Stimulated activated CD8-positive, alpha-beta memory T cell treated with anti-CD3 and anti-CD28 coated beads, Interleukin-7, amount 100 ng/mL, for 4 hours (primary cell): ENCODE results near the gene HOXD11.

Source experiments
- DNase-seq, 2 donors: peaks; one replicate each; pipeline ENCODE4 v3.0.0-alpha.2; 2020; ENCODE audit warnings: low read depth in 2 of 2

HOXD11 gene

DNA sequence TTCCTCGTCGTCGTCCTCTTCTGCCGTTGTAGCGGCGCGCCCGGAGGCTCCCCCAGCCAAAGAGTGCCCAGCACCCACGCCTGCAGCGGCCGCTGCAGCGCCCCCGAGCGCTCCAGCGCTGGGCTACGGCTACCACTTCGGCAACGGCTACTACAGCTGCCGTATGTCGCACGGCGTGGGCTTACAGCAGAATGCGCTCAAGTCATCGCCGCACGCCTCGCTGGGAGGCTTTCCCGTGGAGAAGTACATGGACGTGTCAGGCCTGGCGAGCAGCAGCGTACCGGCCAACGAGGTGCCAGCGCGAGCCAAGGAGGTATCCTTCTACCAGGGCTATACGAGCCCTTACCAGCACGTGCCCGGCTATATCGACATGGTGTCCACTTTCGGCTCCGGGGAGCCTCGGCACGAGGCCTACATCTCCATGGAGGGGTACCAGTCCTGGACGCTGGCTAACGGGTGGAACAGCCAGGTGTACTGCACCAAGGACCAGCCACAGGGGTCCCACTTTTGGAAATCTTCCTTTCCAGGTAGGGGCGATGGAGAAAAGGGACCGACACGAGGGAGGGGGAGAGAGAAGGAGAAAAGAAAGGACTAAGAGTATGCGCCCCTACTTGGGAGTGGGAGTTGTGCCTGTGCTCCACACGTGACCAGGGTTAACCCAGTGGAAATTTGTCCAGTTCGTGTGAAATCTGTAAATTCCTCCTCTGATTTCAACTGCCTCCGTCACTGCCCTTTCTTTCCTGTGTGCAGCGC, 13.8 kb upstream of the HOXD11 start:
- DNase-seq, result no peak

DNA sequence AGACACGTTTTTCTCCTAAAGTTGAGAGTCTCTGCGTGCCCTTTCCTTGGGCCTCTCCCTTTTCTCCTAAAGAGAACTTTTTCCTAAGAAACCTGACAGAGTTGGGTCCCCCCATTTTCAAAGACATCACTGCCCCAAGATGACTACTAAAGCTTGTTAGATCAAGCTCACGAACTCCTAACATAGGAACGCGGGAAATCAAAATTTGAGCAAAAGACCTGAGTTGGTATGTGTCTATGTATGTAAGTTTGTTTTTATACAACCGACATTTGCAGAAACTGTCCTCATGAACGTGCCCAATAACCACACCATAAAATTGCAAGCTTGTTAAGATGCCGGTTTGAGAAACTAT, 13.2 kb upstream of the HOXD11 start:
- no peak for DNase-seq

DNA sequence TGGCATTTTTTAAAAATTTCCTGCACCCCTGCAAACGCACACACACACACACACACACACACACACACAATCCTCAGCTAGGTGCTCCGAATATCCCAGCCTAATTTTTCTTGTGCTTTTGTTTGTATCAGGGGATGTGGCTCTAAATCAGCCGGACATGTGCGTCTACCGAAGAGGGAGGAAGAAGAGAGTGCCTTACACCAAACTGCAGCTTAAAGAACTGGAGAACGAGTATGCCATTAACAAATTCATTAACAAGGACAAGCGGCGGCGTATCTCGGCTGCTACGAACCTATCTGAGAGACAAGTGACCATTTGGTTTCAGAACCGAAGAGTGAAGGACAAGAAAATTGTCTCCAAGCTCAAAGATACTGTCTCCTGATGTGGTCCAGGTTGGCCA, 12.7 kb upstream of the HOXD11 start:
- DNase-seq, result no peak

DNA sequence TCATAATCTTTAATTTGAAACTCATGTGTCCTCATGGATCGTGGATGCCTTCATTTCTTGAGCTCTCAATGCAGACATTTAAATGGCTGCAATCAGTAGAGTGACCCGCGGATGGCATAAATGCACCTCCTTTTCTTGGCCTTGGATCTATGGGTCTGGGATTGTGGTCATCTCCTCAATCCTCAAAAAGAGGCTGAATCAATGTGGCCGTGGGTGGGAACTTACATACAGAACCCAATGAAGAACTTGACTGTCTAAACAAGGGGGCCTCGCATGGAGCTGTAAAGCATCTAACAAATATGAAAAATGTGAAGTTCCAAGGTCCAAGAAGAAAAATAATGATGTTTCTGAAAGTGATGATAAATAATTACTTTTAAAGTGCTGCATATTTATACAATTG, 11.7 kb upstream of the HOXD11 start:
- no peak for DNase-seq

DNA sequence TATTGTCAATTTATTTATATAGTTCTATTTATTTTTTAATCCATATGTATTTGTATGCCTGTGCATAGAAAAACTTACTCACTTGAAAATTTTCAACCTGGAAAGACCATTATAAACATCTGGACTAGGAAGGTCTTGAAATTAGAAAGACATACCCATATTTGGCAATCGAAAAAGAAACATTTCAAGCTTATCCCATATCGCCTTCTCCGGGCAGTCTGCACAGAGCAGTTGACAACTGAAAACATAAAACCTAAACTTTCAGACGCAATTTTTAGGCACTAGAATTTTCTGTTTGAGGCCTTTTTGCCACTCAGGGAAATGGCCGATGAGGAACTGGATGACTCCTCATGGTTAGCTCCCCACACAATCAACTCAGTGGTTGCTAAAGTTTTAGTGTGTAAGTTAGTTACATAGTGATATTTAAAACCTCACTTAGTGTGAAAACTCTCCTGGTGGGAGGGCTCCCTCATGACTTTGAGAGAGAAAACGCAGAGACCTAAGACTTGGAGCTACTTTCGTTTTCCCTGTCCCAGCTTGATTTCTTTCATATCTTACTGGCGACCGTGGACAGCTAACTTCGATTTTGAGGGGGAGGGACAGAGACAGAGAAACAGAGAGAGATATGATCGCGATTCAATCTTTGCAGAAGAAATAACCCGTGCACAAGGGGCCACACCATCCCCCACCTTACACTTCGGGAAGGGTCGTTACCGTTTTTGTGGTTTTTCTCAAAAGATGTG, 10.7 kb upstream of the HOXD11 start:
- no peak for DNase-seq

DNA sequence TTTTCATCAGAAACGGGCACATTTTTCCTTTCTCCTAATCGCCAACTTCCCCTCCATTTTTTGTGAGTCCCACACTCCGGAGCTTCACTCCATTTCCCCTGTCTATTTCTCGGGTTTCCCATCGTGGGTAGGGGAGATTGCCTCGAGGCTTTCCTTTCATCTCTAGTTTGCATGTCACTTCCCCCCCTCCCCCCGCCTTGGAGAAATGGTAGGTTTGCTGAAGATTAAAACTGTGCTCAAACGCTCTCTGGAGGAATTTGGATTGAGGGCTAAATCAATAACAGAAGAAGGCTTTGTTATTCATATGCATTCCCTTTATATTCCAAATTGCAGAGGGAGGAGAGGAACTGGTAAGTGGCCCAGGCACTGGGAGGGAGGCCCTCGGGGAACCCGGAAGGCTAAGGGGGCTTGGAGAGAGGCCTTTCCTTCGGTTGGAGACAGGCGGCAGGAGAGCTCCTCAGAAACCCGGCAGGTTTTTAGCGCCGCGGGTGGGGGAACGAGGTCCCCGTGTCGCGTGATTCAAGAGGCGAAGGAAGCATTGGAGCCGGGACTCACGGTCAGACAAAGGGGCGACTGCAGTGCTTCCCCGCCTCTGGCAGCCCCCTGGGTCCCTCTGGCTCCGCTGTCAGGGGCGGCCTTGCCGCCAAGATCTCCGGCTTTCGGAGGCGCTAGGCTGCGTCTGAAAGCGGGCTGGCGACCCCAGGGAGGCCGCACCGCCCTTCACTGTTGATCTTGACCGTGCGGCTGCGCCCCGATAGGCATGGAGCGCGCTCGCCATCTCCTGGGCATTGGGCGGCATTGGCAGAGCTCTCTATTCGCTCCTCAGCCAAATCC, 9.9 kb upstream of the HOXD11 start:
- peak in 1 of 2 donors; percentile 25 for DNase-seq

DNA sequence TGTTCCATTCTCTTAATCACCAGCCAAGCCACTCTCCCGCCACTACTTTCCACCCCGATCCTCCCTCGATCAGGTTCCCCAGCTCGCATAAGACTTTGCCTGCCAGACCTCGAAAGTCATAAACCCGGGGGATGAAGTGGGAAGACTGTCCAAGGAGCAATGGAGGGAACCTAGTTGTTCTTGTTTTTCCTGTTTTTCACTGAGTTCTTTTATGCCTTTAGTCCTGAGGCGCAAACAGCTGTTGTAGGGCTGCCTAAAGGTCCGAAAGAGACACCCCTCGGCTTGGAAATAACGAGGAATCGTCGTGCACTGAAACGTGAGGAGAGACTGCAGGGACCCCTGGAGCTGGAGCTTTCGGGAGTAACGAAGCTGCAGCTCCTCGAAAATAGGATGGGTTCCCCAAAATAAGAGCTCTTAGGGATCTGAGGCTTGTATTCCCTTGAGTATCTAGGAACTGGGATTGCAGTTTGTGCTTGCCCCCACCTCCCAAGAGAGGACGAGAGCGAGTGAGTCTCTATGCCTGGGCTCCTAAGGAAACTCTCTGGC, 9.2 kb upstream of the HOXD11 start:
- DNase-seq, result no peak

DNA sequence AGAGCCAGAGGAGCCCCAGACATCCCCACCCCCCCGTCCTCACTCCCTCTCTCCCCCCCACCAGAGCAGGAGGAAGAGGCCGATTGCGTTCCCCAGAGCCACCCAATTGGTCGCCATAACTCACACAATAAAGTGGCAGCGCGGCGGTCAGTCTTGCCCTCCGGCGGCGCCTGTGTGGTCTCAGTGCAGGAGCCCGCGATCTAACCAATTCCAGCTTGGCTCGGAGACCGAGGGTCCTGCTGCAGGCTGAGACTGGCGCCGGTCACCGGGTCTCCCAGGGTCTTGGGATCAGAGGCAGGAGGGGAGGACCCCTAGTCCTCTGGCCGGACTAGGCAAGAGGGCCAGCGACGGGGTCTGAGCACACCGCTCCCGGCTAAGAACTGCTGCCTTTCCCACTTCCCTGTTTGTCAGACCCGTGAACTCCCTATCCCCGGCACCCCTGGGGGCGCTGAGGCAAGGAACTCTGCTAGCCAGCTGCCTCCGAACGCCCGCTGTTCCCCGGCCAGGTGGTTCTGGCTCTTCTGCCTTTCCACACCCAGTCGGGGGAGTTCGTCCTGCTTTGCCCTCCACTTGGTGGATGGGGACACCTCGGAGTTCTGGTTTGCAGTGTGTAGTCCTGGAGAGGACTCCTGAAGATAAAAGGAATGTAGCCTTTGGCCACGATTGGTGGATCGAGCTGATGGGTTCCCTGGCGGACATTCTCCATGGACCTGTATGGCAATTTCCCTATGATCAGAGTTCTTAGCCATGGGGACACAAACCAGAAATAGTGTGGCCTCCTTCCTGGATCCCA, 8.5 kb upstream of the HOXD11 start:
- DNase-seq, result no peak

DNA sequence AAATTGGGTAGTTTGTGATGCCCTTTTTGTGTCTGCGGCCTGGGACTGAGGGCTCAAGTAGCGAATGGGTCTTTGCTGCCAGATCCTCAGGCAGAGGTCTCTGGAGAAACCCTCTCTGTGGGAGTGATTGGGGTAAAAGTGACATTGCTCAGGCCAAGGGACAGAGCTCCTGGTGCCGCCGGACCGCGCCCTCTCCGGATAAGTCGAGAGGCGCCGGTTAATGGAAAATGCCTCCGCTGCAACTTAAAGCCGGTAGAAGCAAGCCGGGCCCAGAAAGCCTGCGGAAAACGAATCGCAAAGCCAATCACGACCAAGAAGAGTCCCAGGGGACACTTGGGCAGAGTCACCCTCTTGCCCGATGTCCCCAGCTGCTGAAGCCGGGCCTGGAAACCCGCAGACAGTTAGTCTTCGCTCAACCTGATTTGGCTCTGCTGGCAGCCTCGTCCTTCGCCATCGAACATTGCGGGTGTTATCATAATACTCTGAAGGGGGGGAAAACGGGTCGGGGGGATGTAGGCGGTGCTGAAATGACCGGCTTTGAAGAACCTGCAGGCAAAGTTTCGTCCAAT, 7.8 kb upstream of the HOXD11 start:
- no peak for DNase-seq

DNA sequence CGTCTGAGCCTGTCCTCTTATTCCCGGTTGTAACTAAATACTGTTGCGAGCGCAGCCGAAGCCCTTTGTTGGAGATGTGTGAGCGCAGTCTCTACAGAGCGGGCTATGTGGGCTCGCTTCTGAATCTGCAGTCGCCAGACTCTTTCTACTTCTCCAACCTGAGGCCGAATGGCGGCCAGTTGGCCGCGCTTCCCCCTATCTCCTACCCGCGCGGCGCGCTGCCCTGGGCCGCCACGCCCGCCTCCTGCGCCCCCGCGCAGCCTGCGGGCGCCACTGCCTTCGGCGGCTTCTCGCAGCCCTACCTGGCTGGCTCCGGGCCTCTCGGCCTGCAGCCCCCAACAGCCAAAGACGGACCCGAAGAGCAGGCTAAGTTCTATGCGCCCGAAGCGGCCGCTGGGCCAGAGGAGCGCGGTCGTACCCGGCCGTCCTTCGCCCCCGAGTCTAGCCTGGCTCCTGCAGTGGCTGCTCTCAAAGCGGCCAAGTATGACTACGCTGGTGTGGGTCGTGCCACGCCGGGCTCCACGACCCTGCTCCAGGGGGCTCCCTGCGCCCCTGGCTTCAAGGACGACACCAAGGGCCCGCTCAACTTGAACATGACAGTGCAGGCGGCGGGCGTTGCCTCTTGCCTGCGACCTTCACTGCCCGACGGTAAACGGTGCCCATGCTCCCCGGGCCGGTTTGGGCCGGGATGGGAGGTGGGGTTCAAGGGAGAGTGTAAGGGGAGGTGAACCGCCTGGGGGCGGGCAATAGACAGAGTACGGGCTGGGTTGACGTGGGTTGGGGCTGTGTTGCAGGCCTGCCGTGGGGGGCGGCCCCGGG, 7.1 kb upstream of the HOXD11 start, which contains the start of gene HOXD12:
Gene HOXD12, plus strand, starts transcription at position 68 of the 819 bp plus-strand sequence. Its CDS starts 7 bp downstream, at position 75.
- no peak for DNase-seq

DNA sequence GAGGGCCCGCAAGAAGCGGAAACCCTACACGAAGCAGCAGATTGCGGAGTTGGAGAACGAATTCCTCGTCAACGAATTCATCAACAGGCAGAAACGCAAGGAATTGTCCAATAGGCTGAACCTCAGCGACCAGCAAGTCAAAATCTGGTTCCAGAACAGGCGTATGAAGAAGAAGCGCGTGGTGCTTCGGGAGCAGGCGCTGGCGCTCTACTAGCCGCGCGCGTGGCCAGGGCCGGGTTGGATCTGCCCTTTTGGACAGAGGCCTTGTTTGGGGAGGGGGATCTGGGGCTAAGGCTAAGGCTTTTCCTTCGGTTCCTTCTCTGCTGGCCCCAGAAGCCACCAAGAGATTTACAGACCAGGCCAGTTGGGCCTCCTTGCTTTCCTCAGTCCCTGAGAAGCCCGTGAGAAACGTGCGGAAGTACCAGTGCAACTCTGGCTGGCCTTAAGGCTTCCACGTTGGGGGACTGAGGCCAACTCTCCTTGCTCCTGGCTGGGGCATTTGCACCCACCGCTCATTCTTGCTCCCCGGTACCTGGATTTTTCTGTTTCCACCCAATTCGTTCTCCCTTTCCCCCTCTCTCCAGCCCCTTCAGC, 6.4 kb upstream of the HOXD11 start:
- no peak for DNase-seq

DNA sequence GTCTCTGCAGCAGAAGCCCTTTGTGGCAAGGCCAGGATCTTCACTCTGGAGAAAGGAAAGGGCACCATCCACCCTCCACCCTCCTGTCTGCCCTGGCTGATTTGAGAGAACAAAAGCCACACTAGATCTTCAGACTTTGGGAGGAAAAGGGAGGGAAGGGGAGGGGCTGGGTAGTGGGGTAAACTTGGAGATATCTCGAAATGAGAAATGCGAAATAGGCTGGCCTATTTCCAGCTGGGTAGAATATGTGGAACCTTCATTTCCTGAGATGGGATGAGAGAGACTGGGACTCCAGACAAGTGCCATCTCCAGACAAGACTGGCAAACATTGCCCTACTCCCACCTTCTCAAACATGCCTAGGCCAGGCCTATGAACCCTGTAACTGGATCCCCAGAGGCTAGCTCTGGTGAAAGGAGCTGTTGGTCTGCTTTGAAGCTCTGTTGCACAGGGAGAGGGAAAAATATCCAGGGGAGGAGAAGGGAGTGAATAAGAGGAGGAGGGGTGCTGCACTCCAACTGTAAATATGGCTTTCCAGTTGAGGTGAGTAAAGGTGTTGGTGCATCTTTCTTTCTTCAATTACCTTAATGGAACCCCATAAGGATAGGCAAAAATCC, 5.8 kb upstream of the HOXD11 start:
- no peak for DNase-seq

DNA sequence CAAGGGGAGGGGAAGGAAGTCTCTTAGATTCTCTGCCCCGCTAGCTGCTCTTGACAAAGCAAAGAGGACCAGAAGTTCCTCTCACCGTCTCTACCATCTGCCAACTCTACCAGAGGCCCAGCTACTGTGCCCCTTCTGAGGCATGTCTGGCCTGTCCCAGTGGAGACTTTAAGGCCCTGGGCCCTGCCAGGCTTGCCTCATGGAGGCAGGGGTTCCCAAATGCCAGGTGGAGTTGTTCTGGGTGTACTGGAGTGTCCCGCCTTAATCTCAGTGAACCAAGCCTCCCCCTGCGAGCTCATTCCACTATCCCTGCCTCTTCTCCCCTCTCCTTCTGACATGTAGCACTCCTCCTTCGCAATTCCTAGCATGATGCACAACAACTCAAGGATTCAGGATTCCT, 5.2 kb upstream of the HOXD11 start:
- no peak for DNase-seq

DNA sequence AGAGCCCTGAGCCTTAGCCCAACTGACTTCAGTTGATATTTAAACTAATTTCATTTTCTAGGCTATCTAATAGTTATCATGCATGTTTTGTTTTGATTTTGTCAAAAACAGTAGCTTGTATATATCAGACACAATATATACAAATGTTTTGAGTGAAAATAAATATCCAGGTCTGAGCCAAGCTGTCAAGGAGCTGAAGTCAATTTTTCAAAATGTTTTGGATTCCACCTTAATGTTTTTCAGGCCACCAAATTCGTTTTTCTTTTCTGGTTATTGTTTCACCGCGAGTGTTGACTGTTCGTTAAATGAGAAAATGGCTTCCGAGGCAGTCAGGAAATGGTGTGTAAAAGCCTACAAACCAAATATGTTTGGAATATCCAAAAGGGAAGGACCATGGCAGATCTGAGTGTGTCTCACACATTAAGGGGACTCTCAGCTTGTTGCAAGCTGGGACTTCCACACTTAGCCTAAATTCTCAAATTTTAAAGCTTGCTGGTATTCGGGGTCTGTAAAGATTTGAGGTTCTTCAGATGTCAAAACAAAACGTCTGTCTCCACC, 4.7 kb upstream of the HOXD11 start:
- no peak for DNase-seq

DNA sequence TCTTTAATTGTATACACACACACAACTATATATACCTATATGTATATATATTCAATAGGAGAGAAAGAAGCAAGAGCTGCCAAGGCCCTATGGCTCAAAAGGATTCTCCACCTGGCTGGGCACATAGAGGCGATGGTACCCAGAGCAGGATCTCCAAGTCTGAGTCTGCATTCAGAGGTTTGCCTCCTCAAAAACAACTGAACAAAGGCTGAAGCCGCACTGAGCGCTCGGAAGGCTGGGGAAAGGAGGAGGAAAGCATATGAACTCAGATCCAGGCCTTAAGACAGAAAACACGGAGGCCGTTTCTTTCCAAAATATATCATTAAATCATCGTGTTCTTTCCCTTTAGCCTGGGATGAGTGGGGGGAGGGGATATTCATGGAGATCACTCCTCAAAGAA, 3.9 kb upstream of the HOXD11 start:
- DNase-seq, result no peak

DNA sequence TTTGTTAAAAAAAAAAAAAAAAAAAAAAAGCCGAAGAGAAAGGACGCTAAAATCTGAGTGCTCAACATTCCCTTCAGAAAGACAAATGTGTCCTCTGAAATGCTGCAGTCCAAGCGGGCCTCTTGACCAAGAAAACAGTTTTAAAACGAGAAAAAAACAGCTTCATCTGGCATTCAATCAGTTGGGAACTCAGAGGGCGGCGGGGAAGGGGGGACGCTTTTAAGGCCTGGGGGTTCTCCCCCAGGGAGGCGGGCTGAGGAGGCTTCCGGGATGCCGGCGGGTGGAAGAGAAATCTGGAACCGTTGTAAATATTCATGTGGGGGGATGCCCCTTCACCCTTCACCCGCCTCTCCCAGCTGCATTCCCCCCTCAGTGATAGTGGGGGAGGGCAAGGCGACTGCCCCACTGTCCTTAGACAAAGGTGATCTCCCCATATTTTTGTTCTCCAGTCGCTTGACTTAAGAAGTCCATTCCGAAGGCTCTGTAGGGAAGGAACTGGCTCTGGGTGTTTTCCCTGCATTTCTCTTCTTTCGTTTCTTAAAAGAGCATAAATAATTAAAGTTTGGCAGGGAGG, 3.3 kb upstream of the HOXD11 start:
- DNase-seq, result no peak

DNA sequence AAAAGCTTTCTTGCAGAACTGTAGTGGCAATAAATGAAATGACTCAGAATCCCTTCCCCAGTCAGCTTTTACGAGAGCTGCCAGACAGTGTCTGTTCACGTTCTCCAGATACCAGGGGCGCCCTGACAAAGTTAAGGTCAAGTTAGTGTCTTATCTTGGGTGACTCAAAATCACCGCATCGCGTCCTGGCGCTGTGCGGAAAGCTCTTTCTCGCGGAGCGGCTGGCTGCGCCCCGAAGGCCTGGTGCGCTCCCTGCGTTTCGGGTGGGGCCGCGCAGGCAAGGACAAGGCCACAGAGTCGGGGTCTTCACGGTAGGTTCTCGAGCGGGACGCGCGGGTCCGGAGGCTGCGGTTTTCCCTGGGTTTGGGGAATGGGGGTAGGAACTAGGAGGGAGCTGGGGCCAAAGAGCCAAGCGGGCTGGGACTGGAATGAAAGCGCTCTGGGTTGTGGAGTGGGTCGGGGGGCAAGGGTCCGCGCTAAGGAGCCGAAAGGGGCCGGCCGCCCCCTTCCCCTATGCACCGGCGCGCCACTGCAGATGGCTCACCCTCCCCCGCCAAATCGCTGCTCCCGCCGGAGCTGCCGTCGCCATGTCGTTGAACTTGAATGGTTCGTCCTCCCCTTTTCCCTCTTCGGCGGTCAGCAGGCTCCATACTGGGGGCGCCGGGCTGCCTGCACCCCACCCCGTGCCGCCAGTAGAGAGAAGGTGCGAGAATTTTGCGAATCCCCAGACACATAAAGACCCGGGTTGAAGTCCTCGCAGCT, 2.6 kb upstream of the HOXD11 start:
- no peak for DNase-seq
